ENCODE results near the gene ZNF296.

The ZNF296 gene

DNA sequence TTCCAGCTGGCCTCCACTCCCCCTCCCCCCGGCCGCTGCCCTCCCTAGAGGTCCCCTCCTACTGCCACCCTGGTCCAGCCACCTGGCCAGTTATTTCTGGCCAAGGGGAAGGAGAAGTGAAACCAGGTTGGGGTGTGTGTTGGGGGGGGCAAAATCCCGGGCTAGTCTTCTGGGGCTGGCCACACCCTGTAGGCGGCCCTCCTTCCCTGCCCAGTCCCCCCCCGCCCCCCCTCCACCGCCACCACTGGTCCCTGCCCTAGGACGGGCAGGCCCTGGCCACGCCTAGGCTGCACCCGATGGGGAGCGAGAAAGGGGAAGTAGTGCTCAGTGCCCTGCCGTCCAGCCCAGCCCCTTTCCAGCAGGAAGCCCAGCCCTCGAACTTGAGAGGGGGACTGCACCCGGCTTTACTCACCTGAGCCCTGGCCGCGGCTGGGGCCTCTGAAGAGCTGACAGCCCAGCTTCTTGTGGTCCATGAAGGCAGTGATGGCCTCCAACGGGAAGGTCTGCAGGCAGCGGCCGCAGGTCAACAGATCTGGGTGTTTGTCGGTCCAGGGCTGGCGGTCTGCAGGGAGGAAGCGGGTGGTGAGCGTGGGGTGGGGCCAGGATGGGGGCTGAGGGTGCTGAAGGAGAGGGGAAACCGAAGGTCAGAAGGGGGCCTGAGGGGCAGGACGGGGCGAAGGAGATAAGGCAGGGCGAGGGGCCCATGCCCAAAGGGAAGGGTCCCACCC lies 813 bp downstream of the ZNF296 start:
- no peak for DNase-seq (ENCODE audit: extremely low read depth, low read depth)
- TF ChIP-seq, protein P1, sequence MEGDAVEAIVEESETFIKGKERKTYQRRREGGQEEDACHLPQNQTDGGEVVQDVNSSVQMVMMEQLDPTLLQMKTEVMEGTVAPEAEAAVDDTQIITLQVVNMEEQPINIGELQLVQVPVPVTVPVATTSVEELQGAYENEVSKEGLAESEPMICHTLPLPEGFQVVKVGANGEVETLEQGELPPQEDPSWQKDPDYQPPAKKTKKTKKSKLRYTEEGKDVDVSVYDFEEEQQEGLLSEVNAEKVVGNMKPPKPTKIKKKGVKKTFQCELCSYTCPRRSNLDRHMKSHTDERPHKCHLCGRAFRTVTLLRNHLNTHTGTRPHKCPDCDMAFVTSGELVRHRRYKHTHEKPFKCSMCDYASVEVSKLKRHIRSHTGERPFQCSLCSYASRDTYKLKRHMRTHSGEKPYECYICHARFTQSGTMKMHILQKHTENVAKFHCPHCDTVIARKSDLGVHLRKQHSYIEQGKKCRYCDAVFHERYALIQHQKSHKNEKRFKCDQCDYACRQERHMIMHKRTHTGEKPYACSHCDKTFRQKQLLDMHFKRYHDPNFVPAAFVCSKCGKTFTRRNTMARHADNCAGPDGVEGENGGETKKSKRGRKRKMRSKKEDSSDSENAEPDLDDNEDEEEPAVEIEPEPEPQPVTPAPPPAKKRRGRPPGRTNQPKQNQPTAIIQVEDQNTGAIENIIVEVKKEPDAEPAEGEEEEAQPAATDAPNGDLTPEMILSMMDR (IDR thresholded peaks at IDR 0.05; ENCODE audit: low read depth, low read length, missing control alignments) = no peak
- H3K4me3 ChIP-seq (replicated peaks; ENCODE audit: low read depth, low read length) = peak overlapping the region; percentile 67

DNA sequence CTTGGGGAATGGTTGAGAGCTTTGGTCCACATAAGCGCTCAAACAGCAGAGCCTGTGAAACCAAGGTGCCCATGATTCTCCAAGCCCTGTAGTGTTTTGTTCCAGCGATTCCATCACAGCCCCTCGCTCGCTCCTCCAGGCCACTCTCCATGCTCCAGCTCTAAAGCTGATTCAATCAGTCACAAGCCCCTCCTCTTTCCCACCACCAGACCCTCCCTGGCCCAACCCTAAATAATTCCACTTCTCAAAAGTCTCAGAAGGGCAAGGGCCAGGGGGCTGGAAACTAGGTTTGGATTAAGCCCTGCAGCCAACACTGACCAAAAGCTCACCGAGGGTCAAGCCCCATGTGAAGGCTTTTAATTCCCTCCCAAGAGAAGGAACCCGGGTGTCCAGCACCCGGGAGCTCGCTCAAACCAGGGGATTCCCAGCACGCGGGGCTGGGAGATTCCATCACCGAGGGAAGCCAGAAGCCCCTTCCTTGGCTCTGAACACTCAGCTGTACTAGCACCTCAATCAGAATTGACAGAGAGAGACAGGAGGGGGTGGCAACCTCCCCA lies 1.5 kb downstream of the ZNF296 start:
- TF ChIP-seq, protein P1 (IDR thresholded peaks at IDR 0.05; ENCODE audit: low read depth, low read length, missing control alignments) = no peak
- H3K4me3 ChIP-seq (replicated peaks; ENCODE audit: low read depth, low read length) = peak overlapping the region; percentile 67
- DNase-seq (ENCODE audit: extremely low read depth, low read depth) = no peak

DNA sequence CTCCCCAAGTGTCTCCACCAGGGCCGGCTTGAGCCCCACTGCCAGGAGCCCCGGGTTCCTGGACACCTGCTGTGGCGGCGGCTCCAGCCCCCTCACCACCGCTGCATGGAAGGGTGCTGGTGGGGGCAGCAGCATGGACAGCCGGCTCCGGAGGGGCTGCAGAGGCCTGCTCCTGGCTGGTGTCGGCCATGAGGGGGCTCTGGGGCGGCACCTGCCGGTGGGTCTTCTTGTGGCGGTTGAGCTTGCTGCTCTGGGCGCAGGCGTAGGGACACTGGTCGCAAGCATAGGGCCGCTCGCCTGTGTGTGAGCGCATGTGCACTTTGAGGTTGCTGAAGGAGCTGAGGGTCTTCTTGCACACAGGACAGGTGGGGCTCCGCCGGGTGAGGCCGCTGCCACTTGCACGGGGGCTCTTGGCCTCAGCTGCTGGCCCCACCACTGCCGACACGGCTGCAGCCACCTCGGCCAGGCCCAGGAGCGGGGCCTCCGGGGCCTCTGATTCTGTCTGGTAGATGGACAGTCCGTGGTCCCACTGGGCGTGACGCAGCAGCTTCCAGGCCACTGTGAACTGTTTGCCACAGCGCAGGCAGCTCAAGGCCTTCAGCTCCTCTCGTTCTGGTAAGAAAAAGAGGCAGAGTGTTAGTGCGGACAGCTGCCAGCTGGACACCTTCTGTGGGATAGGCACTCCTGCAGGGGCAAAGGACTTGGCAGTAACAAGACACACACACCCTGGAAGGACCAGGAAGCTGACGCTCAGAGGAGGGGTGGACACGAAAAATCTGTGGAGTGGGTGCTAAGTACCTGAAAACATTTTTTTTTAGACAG lies 4.1 kb downstream of the ZNF296 start:
- TF ChIP-seq, protein P1 (IDR thresholded peaks at IDR 0.05; ENCODE audit: low read depth, low read length, missing control alignments) = no peak
- no peak overlapping the region for H3K4me3 ChIP-seq (replicated peaks; ENCODE audit: low read depth, low read length)
- DNase-seq (ENCODE audit: extremely low read depth, low read depth) = no peak

DNA sequence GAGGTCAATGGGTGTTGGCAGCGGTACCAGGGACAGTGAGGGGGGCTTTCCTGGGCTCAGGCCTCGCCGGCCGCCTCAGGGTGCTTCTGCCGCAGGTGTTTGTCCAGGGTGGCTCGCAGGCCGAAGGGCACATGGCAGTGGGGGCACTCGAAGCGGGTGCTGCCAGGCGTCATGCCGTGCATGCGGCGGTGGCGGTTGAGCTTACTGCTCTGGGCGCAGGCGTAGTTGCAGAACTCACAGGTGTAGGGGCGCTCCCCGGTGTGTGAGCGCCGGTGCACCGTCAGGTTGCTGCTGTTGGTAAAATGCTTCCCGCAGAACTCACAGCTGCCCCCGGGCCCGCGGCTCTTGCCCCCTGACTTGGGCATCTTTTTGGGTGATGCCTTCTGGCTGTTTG lies 4.7 kb downstream of the ZNF296 start:
- DNase-seq (ENCODE audit: extremely low read depth, low read depth) = no peak
- TF ChIP-seq, protein P1 (IDR thresholded peaks at IDR 0.05; ENCODE audit: low read depth, low read length, missing control alignments) = no peak
- no peak overlapping the region for H3K4me3 ChIP-seq (replicated peaks; ENCODE audit: low read depth, low read length)

- TF ChIP-seq, protein P1 (IDR thresholded peaks at IDR 0.05; ENCODE audit: low read depth, low read length, missing control alignments) = no peak
- DNase-seq (ENCODE audit: extremely low read depth, low read depth) = no peak
These were observed 5.3 kb downstream of the ZNF296 start for GRCh38 chr19:45070861-45071544.

DNA sequence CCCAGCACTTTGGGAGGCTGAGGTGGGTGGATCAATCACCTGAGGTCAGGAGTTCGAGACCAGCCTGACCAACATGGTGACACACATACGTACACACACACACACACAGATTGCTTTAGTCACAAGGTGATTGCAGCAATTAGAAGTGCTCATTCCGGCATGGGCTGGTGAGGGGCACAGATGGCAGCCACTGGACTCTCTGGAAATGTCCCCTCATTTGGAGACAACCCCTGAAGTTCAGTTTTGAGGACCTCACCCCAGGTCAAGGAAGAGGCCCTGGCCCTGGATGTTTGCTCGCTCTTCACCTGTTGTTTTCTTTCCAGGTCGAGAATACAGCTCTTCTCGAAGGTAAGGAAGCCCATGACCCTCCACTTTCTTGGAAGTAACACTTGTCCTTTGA lies 6.1 kb downstream of the ZNF296 start:
- TF ChIP-seq, protein P1 (IDR thresholded peaks at IDR 0.05; ENCODE audit: low read depth, low read length, missing control alignments) = no peak
- DNase-seq (ENCODE audit: extremely low read depth, low read depth) = no peak
- no peak overlapping the region for H3K4me3 ChIP-seq (replicated peaks; ENCODE audit: low read depth, low read length)

More at GRCh38 chr19:45070861-45071544, 5.3 kb downstream of the ZNF296 start:
- no peak overlapping the region for H3K4me3 ChIP-seq (replicated peaks; ENCODE audit: low read depth, low read length)
